AG04450 (cell line): Measurements from ENCODE around the gene MRTO4. TPM values are rescaled to one million over a fixed set of nuclear protein-coding genes. Genes with fewer than 3 reads are reported as not detected.
A peak's percentile ranks its signal among the peaks of the same experiment; 100 is the strongest.

ENCODE experiments used
- CTCF ChIA-PET: fragments of 300-600, 350-600 bp; formaldehyde crosslinking; extraction: SDS; loops from one replicate; lab custom pipeline; 2022; ENCODE audit warnings: antibody characterized with exemption, inconsistent platforms; lab: Charles Lee
- POLR2A ChIA-PET: fragments of 350-600 bp; formaldehyde crosslinking; extraction: SDS; loops from one replicate; lab custom pipeline; 2021; ENCODE audit warnings: antibody characterized with exemption, inconsistent platforms; lab: Yijun Ruan, JAX
- DNase-seq: peaks from one replicate; pipeline ENCODE4 v3.0.0-alpha.2; 2011; ENCODE audit warnings: low read depth, low spot score
- H3K27ac ChIP-seq: one replicate; pipeline ENCODE4 v1.5.1; 2012; ENCODE audit warnings: low read depth, low read length, control low read depth
- H3K27me3 ChIP-seq: one replicate; pipeline ENCODE4 v1.6.0; 2012; ENCODE audit warnings: low read length; ENCODE audit not compliant: control insufficient read depth, insufficient read depth
- H3K4me3 ChIP-seq: 2 replicates; pipeline ENCODE4 v1.5.1; 2011; ENCODE audit warnings: mild to moderate bottlenecking, low read depth, low read length, control low read depth
- H3K9me3 ChIP-seq: 2 replicates; pipeline ENCODE4 v1.5.1; 2012; ENCODE audit warnings: low read length; ENCODE audit not compliant: control insufficient read depth, insufficient read depth
- CTCF ChIP-seq: IDR thresholded peaks from 2 replicates; pipeline ENCODE4 v1.5.1; 2011; ENCODE audit warnings: low read depth, low read length, control low read depth, inconsistent platforms
- polyA plus RNA-seq: library from polyadenylated mRNA; depleted of rRNA; stranded (reverse); fragments of >200 nt; gene quantifications from 2 replicates; pipeline ENCODE4 v1.2.3, GENCODE V29; 2011

Gene MRTO4
- polyA plus RNA-seq, 1 experiment, result 30.8 TPM

- H3K9me3 ChIP-seq, result no peaks in the 10 kb centered on the region
- peak overlapping the region; percentile 96 for H3K27ac ChIP-seq
- DNase-seq, result no peak
- H3K27me3 ChIP-seq, result no peaks in the 10 kb centered on the region
- POLR2A ChIA-PET, result interaction anchor here (0.5 kb wide), 1 partner anchor 288 kb away, joined by 3 read pairs; no protein-coding TSS in a partner anchor
- TF ChIP-seq CTCF, result no peak
- H3K4me3 ChIP-seq, result peak overlapping the region; percentile 92
- CTCF ChIA-PET, result interaction anchor here (1.2 kb wide), 1 partner anchor 296 kb away, joined by 3 read pairs; no protein-coding TSS in a partner anchor
Observed at GRCh38 chr1:19209439-19209989, 42.1 kb upstream of the MRTO4 start.

GRCh38 chr1:19209990-19210771 lies 41.4 kb upstream of the MRTO4 start, which contains the start of gene UBR4:
Gene UBR4, minus strand, starts transcription at chr1:19210266. Its CDS starts 18 bp downstream, at chr1:19210248.
- peak; percentile 89 for DNase-seq
- ChIA-PET CTCF (no interaction called here), POLR2A (interaction anchor here (0.9 kb wide), 1 partner anchor 10 kb away, joined by 5 read pairs; no protein-coding TSS in a partner anchor)
- no peak for TF ChIP-seq CTCF
- Histone ChIP-seq H3K4me3 (peak within 1 kb of the TSS; percentile 92), H3K27me3 (no peaks in the 10 kb centered on the region), H3K9me3 (no peaks in the 10 kb centered on the region), H3K27ac (peak within 1 kb of the TSS; percentile 96)

- no peak for DNase-seq
- POLR2A ChIA-PET, result interaction anchor here (0.9 kb wide), 1 partner anchor 9 kb away, joined by 5 read pairs; no protein-coding TSS in a partner anchor
- Histone ChIP-seq H3K9me3 (no peaks in the 10 kb centered on the region), H3K27ac (peak overlapping the region; percentile 94), H3K27me3 (no peaks in the 10 kb centered on the region), H3K4me3 (peak overlapping the region; percentile 92)
- CTCF ChIA-PET, result no interaction called here
- no peak for TF ChIP-seq CTCF
Observed at GRCh38 chr1:19210772-19211549, 40.6 kb upstream of the MRTO4 start.

GRCh38 chr1:19212167-19212566 lies 39.4 kb upstream of the MRTO4 start:
- no peak for DNase-seq
- Histone ChIP-seq H3K4me3 (no peak overlapping the region), H3K9me3 (no peaks in the 10 kb centered on the region), H3K27me3 (no peaks in the 10 kb centered on the region), H3K27ac (no peak overlapping the region)
- CTCF ChIA-PET, result interaction anchor here (1.2 kb wide), 1 partner anchor 28 kb away, joined by 4 read pairs; no protein-coding TSS in a partner anchor
- POLR2A ChIA-PET, result no interaction called here
- TF ChIP-seq CTCF, result no peak
